Measurements from ENCODE around the gene ZNF195.

The ZNF195 gene

GRCh38 chr11:3357994-3358676 is 20.8 kb downstream of the ZNF195 start:
- Histone ChIP-seq H4K20me1 (ENCODE audit: insufficient read depth, low read length) (no peaks in the 10 kb centered on the region), H3K9me3 (ENCODE audit: insufficient read depth, low read length) (peaks cover 52% of the 10 kb centered on the region), H2AFZ (ENCODE audit: low read depth, low read length) (no peak overlapping the region), H3K27ac (ENCODE audit: low read length) (no peak overlapping the region), H3K79me2 (ENCODE audit: low read length) (no peaks in the 10 kb centered on the region), H3K9ac (ENCODE audit: low read length) (no peak overlapping the region), H3K4me1 (ENCODE audit: low read length) (no peaks in the 10 kb centered on the region), H3K4me2 (ENCODE audit: low read length) (no peak overlapping the region), H3K36me3 (replicated peaks; ENCODE audit: low read depth, low read length) (peaks cover 76% of the 10 kb centered on the region), H3K27me3 (ENCODE audit: low read depth, low read length) (no peaks in the 10 kb centered on the region), H3K4me3 (ENCODE audit: low read length) (no peak overlapping the region)
- TF ChIP-seq EZH2phosphoT487 (IDR thresholded peaks at IDR 0.05; ENCODE audit: low read depth) (no peak), CTCF (IDR thresholded peaks at IDR 0.05; ENCODE audit: low read depth, low read length) (no peak)

- peaks cover 44% of the 10 kb centered on the region for H3K9me3 ChIP-seq (ENCODE audit: insufficient read depth, low read length)
- H3K4me3 ChIP-seq (ENCODE audit: low read length): no peak overlapping the region
- no peaks in the 10 kb centered on the region for H4K20me1 ChIP-seq (ENCODE audit: insufficient read depth, low read length)
- H3K27ac ChIP-seq (ENCODE audit: low read length): no peak overlapping the region
- no peaks in the 10 kb centered on the region for H3K79me2 ChIP-seq (ENCODE audit: low read length)
- no peak overlapping the region for H3K9ac ChIP-seq (ENCODE audit: low read length)
- H2AFZ ChIP-seq (ENCODE audit: low read depth, low read length): no peak overlapping the region
- H3K4me1 ChIP-seq (ENCODE audit: low read length): no peaks in the 10 kb centered on the region
- no peak overlapping the region for H3K4me2 ChIP-seq (ENCODE audit: low read length)
- TF ChIP-seq EZH2phosphoT487 (IDR thresholded peaks at IDR 0.05; ENCODE audit: low read depth) (no peak), CTCF (IDR thresholded peaks at IDR 0.05; ENCODE audit: low read depth, low read length) (no peak)
- H3K36me3 ChIP-seq (replicated peaks; ENCODE audit: low read depth, low read length): peaks cover 68% of the 10 kb centered on the region
- H3K27me3 ChIP-seq (ENCODE audit: low read depth, low read length): no peaks in the 10 kb centered on the region
These were observed 21.6 kb downstream of the ZNF195 start for GRCh38 chr11:3357302-3357701.

GRCh38 chr11:3356858-3357257 is 22.1 kb downstream of the ZNF195 start:
- H3K79me2 ChIP-seq (ENCODE audit: low read length): no peaks in the 10 kb centered on the region
- no peaks in the 10 kb centered on the region for H4K20me1 ChIP-seq (ENCODE audit: insufficient read depth, low read length)
- no peak for TF ChIP-seq EZH2phosphoT487 (IDR thresholded peaks at IDR 0.05; ENCODE audit: low read depth)
- TF ChIP-seq CTCF (IDR thresholded peaks at IDR 0.05; ENCODE audit: low read depth, low read length): no peak
- H3K27ac ChIP-seq (ENCODE audit: low read length): no peak overlapping the region
- H3K27me3 ChIP-seq (ENCODE audit: low read depth, low read length): no peaks in the 10 kb centered on the region
- H3K36me3 ChIP-seq (replicated peaks; ENCODE audit: low read depth, low read length): peaks cover 64% of the 10 kb centered on the region
- no peak overlapping the region for H3K4me2 ChIP-seq (ENCODE audit: low read length)
- H3K9ac ChIP-seq (ENCODE audit: low read length): no peak overlapping the region
- no peak overlapping the region for H2AFZ ChIP-seq (ENCODE audit: low read depth, low read length)
- no peaks in the 10 kb centered on the region for H3K4me1 ChIP-seq (ENCODE audit: low read length)
- H3K9me3 ChIP-seq (ENCODE audit: insufficient read depth, low read length): peaks cover 42% of the 10 kb centered on the region
- H3K4me3 ChIP-seq (ENCODE audit: low read length): no peak overlapping the region

- TF ChIP-seq CTCF (IDR thresholded peaks at IDR 0.05; ENCODE audit: low read depth, low read length) (no peak), EZH2phosphoT487 (IDR thresholded peaks at IDR 0.05; ENCODE audit: low read depth) (no peak)
- no peak overlapping the region for H3K4me3 ChIP-seq (ENCODE audit: low read length)
- no peak overlapping the region for H3K27ac ChIP-seq (ENCODE audit: low read length)
- peaks cover 5% of the 10 kb centered on the region; the same call in 1 of the 2 replicates for H3K9me3 ChIP-seq (ENCODE audit: insufficient read depth, low read length)
- no peak overlapping the region for H3K4me2 ChIP-seq (ENCODE audit: low read length)
- no peaks in the 10 kb centered on the region for H3K27me3 ChIP-seq (ENCODE audit: low read depth, low read length)
- H3K36me3 ChIP-seq (replicated peaks; ENCODE audit: low read depth, low read length): peaks cover 26% of the 10 kb centered on the region
- H2AFZ ChIP-seq (ENCODE audit: low read depth, low read length): no peak overlapping the region
- H3K9ac ChIP-seq (ENCODE audit: low read length): no peak overlapping the region
- H4K20me1 ChIP-seq (ENCODE audit: insufficient read depth, low read length): no peaks in the 10 kb centered on the region
- H3K79me2 ChIP-seq (ENCODE audit: low read length): no peaks in the 10 kb centered on the region
- no peaks in the 10 kb centered on the region for H3K4me1 ChIP-seq (ENCODE audit: low read length)
These were observed 25.9 kb downstream of the ZNF195 start for GRCh38 chr11:3353066-3353465.
